ENCODE results near the gene ETV3.

ETV3 gene

DNA sequence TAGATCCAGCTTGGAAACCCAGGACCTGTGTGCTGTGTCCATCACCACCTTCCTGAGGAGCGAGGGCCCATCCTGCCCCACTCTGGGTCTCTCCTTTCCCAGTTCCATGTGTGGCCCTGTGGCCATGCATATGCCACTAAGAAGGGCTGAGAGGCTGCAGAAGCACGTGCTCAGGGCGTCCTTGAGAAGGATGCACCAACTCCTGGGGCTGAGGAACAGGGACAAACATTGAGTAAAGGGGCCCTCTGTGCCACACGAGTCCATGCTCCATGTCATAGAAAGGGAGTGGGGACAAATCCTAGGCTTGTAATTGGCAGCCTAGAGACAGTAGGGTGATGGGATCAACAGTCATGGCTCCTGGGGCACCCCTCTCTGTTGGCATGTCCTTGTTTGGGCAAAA is 47.0 kb downstream of the ETV3 start:
- no peak for DNase-seq (ENCODE audit: low spot score)

- no peak for DNase-seq (ENCODE audit: low spot score)
Observed at GRCh38 chr1:157090771-157091170, 47.4 kb downstream of the ETV3 start.

- peak; percentile 85 for DNase-seq (ENCODE audit: low spot score)
Observed at GRCh38 chr1:157090196-157090647, 48.0 kb downstream of the ETV3 start.

DNA sequence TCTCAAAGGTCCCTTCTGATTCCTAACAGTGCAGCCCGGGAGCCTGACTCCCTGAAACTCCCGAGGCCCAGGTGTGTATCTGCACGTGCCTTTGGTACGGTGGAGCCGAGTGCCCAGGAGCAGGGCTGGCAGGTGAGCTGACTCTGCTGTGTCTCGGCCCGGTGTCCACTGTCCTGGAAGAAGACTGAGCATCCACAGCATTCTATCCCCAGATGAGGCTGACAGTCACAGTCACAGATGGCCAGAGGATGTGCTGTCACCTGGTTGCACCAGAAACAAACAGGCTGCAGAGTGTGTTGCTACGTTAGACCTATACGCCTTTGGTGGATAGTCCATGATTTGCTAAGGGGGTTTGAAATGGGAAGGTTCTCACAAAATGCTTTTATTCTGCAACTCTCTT is 48.4 kb downstream of the ETV3 start:
- no peak for DNase-seq (ENCODE audit: low spot score)

DNA sequence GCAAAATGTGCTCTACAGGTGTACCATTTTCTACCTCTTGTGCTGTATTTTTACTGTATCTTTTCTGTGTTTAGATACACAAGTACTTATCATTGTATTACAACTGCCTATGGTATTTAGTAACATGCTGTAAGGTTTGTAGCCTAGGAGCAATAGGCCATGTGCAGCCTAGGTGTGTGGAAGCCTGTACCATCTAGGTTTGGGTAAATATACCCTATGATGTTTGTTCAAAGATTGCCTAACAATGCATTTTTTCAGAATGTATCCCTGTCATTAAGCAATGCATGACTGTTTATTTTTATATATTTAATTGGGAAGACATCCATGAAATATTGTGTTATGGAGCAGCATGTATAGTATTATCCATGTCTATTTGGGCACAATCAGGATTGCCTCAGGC is 49.6 kb downstream of the ETV3 start:
- DNase-seq (ENCODE audit: low spot score) = no peak

DNA sequence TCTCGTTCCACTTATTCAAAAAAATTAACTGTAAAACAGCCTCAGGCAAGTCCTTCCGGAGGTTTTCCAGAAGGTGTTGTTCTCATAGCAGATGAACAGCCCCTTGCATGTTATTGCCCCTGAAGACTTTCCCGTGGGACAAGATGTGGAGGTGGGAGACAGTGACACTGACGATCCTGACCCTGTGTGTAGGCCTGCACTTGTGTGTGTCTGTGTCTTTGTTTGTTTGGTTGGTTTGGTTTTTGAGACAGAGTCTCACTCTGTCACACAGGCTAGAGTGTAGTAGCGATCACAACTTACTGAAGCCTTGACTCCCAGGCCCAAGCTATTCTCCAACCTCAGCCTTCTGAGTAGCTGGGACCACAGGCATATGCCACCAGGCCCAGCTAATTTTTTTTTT is 51.2 kb downstream of the ETV3 start:
- no peak for DNase-seq (ENCODE audit: low spot score)

DNA sequence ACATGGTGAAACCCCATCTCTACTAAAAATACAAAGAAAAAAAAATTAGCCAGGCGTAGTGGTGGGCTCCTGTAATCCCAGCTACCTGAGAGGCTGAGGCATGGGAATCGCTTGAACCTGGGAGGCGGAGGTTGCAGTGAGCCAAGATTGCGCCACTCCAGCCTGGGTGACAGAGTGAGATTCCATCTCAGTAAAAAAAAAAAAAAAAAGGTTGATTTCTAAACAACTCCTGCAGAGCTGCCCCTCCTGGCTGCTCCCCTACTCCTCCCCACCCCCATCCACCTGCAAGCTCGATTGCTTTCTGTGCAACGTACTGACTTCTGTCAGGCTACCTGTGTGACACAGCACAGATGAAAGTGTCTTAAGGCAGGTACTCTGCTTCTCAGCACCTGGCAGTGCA is 51.9 kb downstream of the ETV3 start:
- DNase-seq (ENCODE audit: low spot score) = no peak

- DNase-seq (ENCODE audit: low spot score) = no peak
Observed at GRCh38 chr1:157085421-157085820, 52.8 kb downstream of the ETV3 start.

DNA sequence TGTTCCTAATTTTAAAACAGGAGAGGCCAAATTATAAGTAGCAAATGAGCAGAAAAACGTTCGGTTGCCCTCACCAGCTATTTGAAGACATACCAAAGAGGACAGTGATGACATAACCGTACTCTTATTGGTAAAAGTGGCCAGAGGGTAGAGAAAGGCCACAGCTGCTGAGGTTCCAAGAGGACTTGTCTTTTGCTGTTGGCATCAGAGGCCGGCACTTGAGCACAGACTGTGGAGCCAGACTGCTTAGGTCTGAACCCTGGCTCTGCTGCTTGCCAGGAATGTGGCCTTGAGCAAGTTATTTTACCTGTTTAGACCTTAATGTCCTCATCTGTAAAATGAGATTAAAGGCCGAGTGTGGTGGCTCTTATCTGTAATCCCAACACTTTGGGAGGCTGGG is 53.5 kb downstream of the ETV3 start:
- DNase-seq (ENCODE audit: low spot score) = no peak

GRCh38 chr1:157081707-157082106 is 56.5 kb downstream of the ETV3 start:
- DNase-seq (ENCODE audit: low spot score) = no peak

DNA sequence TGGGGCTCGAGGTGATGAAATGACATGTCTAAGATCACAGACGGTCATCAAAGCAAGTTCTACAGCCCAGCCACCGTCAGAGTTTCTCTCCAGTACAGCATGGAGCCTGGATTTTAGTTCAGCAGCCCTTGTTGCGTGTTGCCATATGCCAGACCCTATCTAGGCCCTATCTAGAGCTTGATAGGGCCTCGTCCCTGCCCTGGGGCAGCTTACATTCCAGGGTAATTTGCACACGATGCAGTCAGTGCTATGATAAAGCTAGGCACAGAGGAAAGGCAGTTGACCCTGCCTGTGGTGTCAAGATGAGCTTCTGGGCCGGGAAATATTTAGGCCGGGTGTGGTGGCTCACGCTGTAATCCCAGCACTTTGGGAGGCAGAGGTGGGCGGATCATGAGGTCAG is 57.5 kb downstream of the ETV3 start:
- no peak for DNase-seq (ENCODE audit: low spot score)

GRCh38 chr1:157077394-157077793 is 60.8 kb downstream of the ETV3 start:
- DNase-seq (ENCODE audit: low spot score) = no peak

- peak; percentile 66 for DNase-seq (ENCODE audit: low spot score)
Observed at GRCh38 chr1:157073944-157074685, 64.1 kb downstream of the ETV3 start.
